Measurements from ENCODE around the gene PEX14. TPM values are rescaled to one million over a fixed set of nuclear protein-coding genes. Genes with fewer than 3 reads are reported as not detected.

The PEX14 gene
- total RNA-seq, 1 experiment from 2014 or later, result 29.3 TPM

- Histone ChIP-seq H3K9me2 (ENCODE audit: insufficient read depth) (no peaks in the 10 kb centered on the region), H3K4me1 (ENCODE audit: control insufficient read depth in 1 of 2, insufficient read depth in 2 of 2, low read length in 2 of 2) (peaks cover 0 to 9% of the 10 kb centered on the region in 2 experiments; a peak in 3 of 4 replicates), H3K9ac (ENCODE audit: low read length) (no peak overlapping the region), H3K79me2 (ENCODE audit: insufficient read depth, low read length) (peaks cover 51% of the 10 kb centered on the region), H3K4me2 (ENCODE audit: low read length) (no peak overlapping the region), H4K20me1 (ENCODE audit: insufficient read depth) (no peaks in the 10 kb centered on the region), H3K27ac (ENCODE audit: low read depth, low read length) (no peak overlapping the region), H3K4me3 (replicated peaks in 1 of 2; ENCODE audit: low read depth in 1 of 2, low read length in 2 of 2) (no peak overlapping the region), H3K9me3 (ENCODE audit: control insufficient read depth in 1 of 2, insufficient read depth in 1 of 2, low read depth in 1 of 2, low read length in 2 of 2) (no peaks in the 10 kb centered on the region), H2AFZ (ENCODE audit: low read depth, low read length, poor library complexity, severe bottlenecking) (no peak overlapping the region), H3K27me3 (ENCODE audit: insufficient read depth, low read length) (no peaks in the 10 kb centered on the region), H3K36me3 (ENCODE audit: control insufficient read depth in 1 of 2, insufficient read depth in 2 of 2, low read length in 2 of 2) (no peaks in the 10 kb centered on the region)
- no TSS peak for BruUV-seq (replicated peaks)
- CTCF ChIA-PET, result interaction anchor here (1.4 kb wide), 1 partner anchor 15 kb away, joined by 5 read pairs; no protein-coding TSS in a partner anchor
- RAD21 ChIA-PET (ENCODE audit: low non-redundant PET in 1 of 2, low total read pairs in 2 of 2, uncharacterized antibody in 2 of 2, unreplicated experiment in 2 of 2), result no interaction called here
- TF ChIP-seq SP1 (IDR thresholded peaks at IDR 0.05; ENCODE audit: low read depth), result no peak
- no peak for TF ChIP-seq MAX (IDR thresholded peaks at IDR 0.05)
- no peak for TF ChIP-seq RAD21 (IDR thresholded peaks at IDR 0.05; ENCODE audit: low read depth)
- no peak for TF ChIP-seq CBX3 (IDR thresholded peaks at IDR 0.05; ENCODE audit: low read depth)
- TF ChIP-seq, protein P1, sequence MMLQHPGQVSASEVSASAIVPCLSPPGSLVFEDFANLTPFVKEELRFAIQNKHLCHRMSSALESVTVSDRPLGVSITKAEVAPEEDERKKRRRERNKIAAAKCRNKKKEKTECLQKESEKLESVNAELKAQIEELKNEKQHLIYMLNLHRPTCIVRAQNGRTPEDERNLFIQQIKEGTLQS (IDR thresholded peaks at IDR 0.05), result no peak
- no peak for TF ChIP-seq EZH2phosphoT487 (IDR thresholded peaks at IDR 0.05; ENCODE audit: borderline replicate concordance)
- TF ChIP-seq EGR1 (IDR thresholded peaks at IDR 0.05; ENCODE audit: low read depth), result no peak
- no peak for TF ChIP-seq SRF (IDR thresholded peaks at IDR 0.05; ENCODE audit: low read depth)
- TF ChIP-seq ZFX (IDR thresholded peaks at IDR 0.05), result no peak
- TF ChIP-seq POLR2A (IDR thresholded peaks at IDR 0.05; ENCODE audit: borderline replicate concordance, extremely low read depth, insufficient read depth, insufficient read length), result no peak
- TF ChIP-seq YY1 (IDR thresholded peaks at IDR 0.05; ENCODE audit: extremely low read depth, insufficient replicate concordance, low read depth, low read length), result no peak
- no peak for TF ChIP-seq CEBPB (IDR thresholded peaks at IDR 0.05; ENCODE audit: low read depth)
- no peak for TF ChIP-seq JUND (IDR thresholded peaks at IDR 0.05)
- POLR2A ChIA-PET, result no interaction called here
- DNase-seq (ENCODE audit: low read depth, low spot score), result no peak
- intact Hi-C loops (cut with micrococcal nuclease), result no loop called here
- ATAC-seq, result no peak
Observed at GRCh38 chr1:10522322-10522860, 47.6 kb downstream of the PEX14 start.

DNA sequence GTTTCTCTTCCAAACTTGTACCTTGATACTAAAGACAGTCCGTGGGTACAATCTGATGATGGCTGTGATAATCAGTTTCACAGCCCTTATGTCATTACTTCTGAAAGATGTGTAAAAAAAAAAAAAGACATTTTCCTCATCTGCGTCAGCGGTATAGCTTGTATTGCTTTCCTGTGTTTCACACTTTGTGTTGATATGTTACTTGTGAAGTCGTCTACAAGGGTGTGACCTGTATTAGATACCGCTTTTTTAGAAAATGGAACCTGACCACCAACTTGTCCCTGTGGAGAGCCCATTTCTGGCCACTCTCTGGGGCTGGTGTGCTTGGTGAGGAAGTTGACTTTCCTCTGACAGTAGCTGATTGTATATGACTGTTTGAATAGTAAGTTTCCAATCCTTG is 50.5 kb downstream of the PEX14 start:
- ChIA-PET CTCF (interaction anchor here (0.9 to 2.1 kb wide), 2 partner anchors 11 to 18 kb away, joined by 3 to 4 read pairs; no protein-coding TSS in a partner anchor), RAD21 (ENCODE audit: low non-redundant PET in 1 of 2, low total read pairs in 2 of 2, uncharacterized antibody in 2 of 2, unreplicated experiment in 2 of 2) (no interaction called here)

More for the DNA sequence above, 50.5 kb downstream of the PEX14 start:
- H3K27ac ChIP-seq (ENCODE audit: low read depth, low read length), result no peak overlapping the region
- no peak overlapping the region for H3K9ac ChIP-seq (ENCODE audit: low read length)
- intact Hi-C loops (cut with micrococcal nuclease), result no loop called here
- H3K9me3 ChIP-seq (ENCODE audit: control insufficient read depth in 1 of 2, insufficient read depth in 1 of 2, low read depth in 1 of 2, low read length in 2 of 2), result no peaks in the 10 kb centered on the region
- H3K4me1 ChIP-seq (ENCODE audit: control insufficient read depth in 1 of 2, insufficient read depth in 2 of 2, low read length in 2 of 2), result peaks cover 27 to 37% of the 10 kb centered on the region in 2 experiments
- H4K20me1 ChIP-seq (ENCODE audit: insufficient read depth), result no peaks in the 10 kb centered on the region
- DNase-seq (ENCODE audit: low read depth, low spot score) (no peak), ATAC-seq (no peak)
- no peaks in the 10 kb centered on the region for H3K9me2 ChIP-seq (ENCODE audit: insufficient read depth)
- H2AFZ ChIP-seq (ENCODE audit: low read depth, low read length, poor library complexity, severe bottlenecking), result no peak overlapping the region
- POLR2A ChIA-PET, result no interaction called here
- H3K4me2 ChIP-seq (ENCODE audit: low read length), result no peak overlapping the region
- H3K4me3 ChIP-seq (replicated peaks in 1 of 2; ENCODE audit: low read depth in 1 of 2, low read length in 2 of 2), result no peak overlapping the region
- BruUV-seq (replicated peaks), result no TSS peak
- no peaks in the 10 kb centered on the region for H3K27me3 ChIP-seq (ENCODE audit: insufficient read depth, low read length)
- H3K79me2 ChIP-seq (ENCODE audit: insufficient read depth, low read length), result peaks cover 41% of the 10 kb centered on the region
- no peaks in the 10 kb centered on the region for H3K36me3 ChIP-seq (ENCODE audit: control insufficient read depth in 1 of 2, insufficient read depth in 2 of 2, low read length in 2 of 2)
- TF ChIP-seq SP1 (IDR thresholded peaks at IDR 0.05; ENCODE audit: low read depth) (no peak), MAX (IDR thresholded peaks at IDR 0.05) (no peak), CEBPB (IDR thresholded peaks at IDR 0.05; ENCODE audit: low read depth) (no peak), JUND (IDR thresholded peaks at IDR 0.05) (no peak), ELF1 (IDR thresholded peaks at IDR 0.05; ENCODE audit: borderline replicate concordance, low read depth) (no peak), EZH2phosphoT487 (IDR thresholded peaks at IDR 0.05; ENCODE audit: borderline replicate concordance) (no peak), CBX3 (IDR thresholded peaks at IDR 0.05; ENCODE audit: low read depth) (no peak), YY1 (IDR thresholded peaks at IDR 0.05; ENCODE audit: extremely low read depth, insufficient replicate concordance, low read depth, low read length) (no peak), ZNF274 (IDR thresholded peaks at IDR 0.05; ENCODE audit: low read depth, low read length) (no peak), SIN3A (IDR thresholded peaks at IDR 0.05; ENCODE audit: low read depth) (no peak)
- TF ChIP-seq, protein P2, sequence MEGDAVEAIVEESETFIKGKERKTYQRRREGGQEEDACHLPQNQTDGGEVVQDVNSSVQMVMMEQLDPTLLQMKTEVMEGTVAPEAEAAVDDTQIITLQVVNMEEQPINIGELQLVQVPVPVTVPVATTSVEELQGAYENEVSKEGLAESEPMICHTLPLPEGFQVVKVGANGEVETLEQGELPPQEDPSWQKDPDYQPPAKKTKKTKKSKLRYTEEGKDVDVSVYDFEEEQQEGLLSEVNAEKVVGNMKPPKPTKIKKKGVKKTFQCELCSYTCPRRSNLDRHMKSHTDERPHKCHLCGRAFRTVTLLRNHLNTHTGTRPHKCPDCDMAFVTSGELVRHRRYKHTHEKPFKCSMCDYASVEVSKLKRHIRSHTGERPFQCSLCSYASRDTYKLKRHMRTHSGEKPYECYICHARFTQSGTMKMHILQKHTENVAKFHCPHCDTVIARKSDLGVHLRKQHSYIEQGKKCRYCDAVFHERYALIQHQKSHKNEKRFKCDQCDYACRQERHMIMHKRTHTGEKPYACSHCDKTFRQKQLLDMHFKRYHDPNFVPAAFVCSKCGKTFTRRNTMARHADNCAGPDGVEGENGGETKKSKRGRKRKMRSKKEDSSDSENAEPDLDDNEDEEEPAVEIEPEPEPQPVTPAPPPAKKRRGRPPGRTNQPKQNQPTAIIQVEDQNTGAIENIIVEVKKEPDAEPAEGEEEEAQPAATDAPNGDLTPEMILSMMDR (IDR thresholded peaks at IDR 0.05 in 2 of 3, conservative IDR thresholded peaks at IDR 0.05 in 1 of 3; ENCODE audit: borderline replicate concordance in 1 of 3, insufficient read depth in 1 of 3, low read depth in 2 of 3, low read length in 2 of 3), result no peak
